PC-3 (cell line): ENCODE measurements around the gene SLC2A9. TPM values are rescaled to one million over a fixed set of nuclear protein-coding genes. Genes with fewer than 3 reads are reported as not detected.

ENCODE experiments used
- ATAC-seq: fragments of 200-7000 bp; cut with Tn5 transposase; 2 replicates; pipeline ENCODE4 v1.9.1; 2020; ENCODE audit warnings: mild to moderate bottlenecking, moderate library complexity
- BruUV-seq: library from RNA; stranded (reverse); fragments of 400-500 nt; replicated peaks from 2 replicates; lab custom pipeline; 2021; lab: Mats Ljungman, UMichigan
- CTCF ChIA-PET: fragments of 300-600 bp; sonication (Branson Sonifier 250); formaldehyde crosslinking; loops from one replicate; lab custom pipeline; 2022; ENCODE audit warnings: antibody characterized with exemption; lab: Charles Lee
- POLR2A ChIA-PET: fragments of 300-600 bp; sonication (Branson Sonifier 250); formaldehyde crosslinking; loops from one replicate; lab custom pipeline; 2022; ENCODE audit warnings: antibody characterized with exemption; ENCODE audit not compliant: unreplicated experiment; lab: Charles Lee
- DNase-seq: peaks from one replicate; pipeline ENCODE4 v3.0.0-alpha.2; 2015
- H2AFZ ChIP-seq: fragments of 300-600 bp; sonication (generic); 2 replicates; pipeline ENCODE4 v1.6.0; 2016; ENCODE audit warnings: antibody characterized with exemption, low read length
- H3F3A ChIP-seq: fragments of 300-600 bp; sonication (generic); one replicate; pipeline ENCODE4 v1.6.0; 2017; ENCODE audit warnings: antibody characterized with exemption, low read length, control low read depth, mild to moderate bottlenecking; ENCODE audit not compliant: unreplicated experiment
- H3K27ac ChIP-seq: fragments of 300-600 bp; sonication (generic); 2 replicates; pipeline ENCODE4 v1.5.1; 2016; ENCODE audit warnings: mild to moderate bottlenecking, low read length
- H3K27me3 ChIP-seq: fragments of 300-600 bp; sonication (generic); 2 replicates; pipeline ENCODE4 v1.6.1; 2016; ENCODE audit warnings: low read length, mixed read lengths
- H3K36me3 ChIP-seq: fragments of 300-600 bp; sonication (generic); 2 replicates; pipeline ENCODE4 v1.6.1; 2016; ENCODE audit warnings: low read depth, mixed run types, low read length, mixed read lengths
- H3K4me1 ChIP-seq: fragments of 300-600 bp; sonication (generic); 2 replicates; pipeline ENCODE4 v1.5.1; 2016; ENCODE audit warnings: low read length; ENCODE audit not compliant: insufficient read depth
- H3K4me2 ChIP-seq: fragments of 300-600 bp; sonication (generic); 2 replicates; pipeline ENCODE4 v1.6.0; 2016; ENCODE audit warnings: low read length
- H3K4me3 ChIP-seq: fragments of 300-600 bp; sonication (generic); 2 replicates; pipeline ENCODE4 v1.5.1; 2016; ENCODE audit warnings: mild to moderate bottlenecking, low read length, mixed read lengths
- H3K79me2 ChIP-seq: fragments of 300-600 bp; sonication (generic); 2 replicates; pipeline ENCODE4 v1.6.1; 2017; ENCODE audit warnings: low read length, mixed read lengths
- H3K9ac ChIP-seq: fragments of 300-600 bp; sonication (generic); 2 replicates; pipeline ENCODE4 v1.6.0; 2016; ENCODE audit warnings: mild to moderate bottlenecking, low read length
- H3K9me2 ChIP-seq: fragments of 300-600 bp; sonication (generic); replicated peaks from 2 replicates; pipeline ENCODE4 v1.6.1; 2016; ENCODE audit warnings: mixed run types, low read length, mixed read lengths
- H3K9me3 ChIP-seq: fragments of 300-600 bp; sonication (generic); 2 replicates; pipeline ENCODE4 v1.6.1; 2016; ENCODE audit warnings: low read length, mixed read lengths
- H4K20me1 ChIP-seq: fragments of 300-600 bp; sonication (generic); 2 replicates; pipeline ENCODE4 v1.6.1; 2016; ENCODE audit warnings: low read length, mixed read lengths
- CTCF ChIP-seq: fragments of 300-600 bp; sonication (generic); conservative IDR thresholded peaks from 2 replicates; pipeline ENCODE4 v1.5.1; 2017; ENCODE audit warnings: antibody characterized with exemption, low read depth, mild to moderate bottlenecking, low read length
- EZH2 ChIP-seq: fragments of 300-600 bp; sonication (generic); IDR thresholded peaks from one replicate; pipeline ENCODE4 v1.6.1; 2017; ENCODE audit warnings: antibody characterized with exemption, mild to moderate bottlenecking, low read length; ENCODE audit not compliant: unreplicated experiment
- EZH2phosphoT487 ChIP-seq: fragments of 300-600 bp; sonication (generic); IDR thresholded peaks from 2 replicates; pipeline ENCODE4 v1.6.1; 2018; ENCODE audit warnings: mild to moderate bottlenecking, antibody characterized with exemption, low read length, borderline replicate concordance
- intact Hi-C: fragments of 100-400 bp; cut with micrococcal nuclease; formaldehyde crosslinking; loops from 2 replicates; pipeline ENCODE4 v1.9.0; 2023
- total RNA-seq: library from RNA; depleted of rRNA; stranded (reverse); fragments of >200 nt; gene quantifications from 2 replicates; pipeline ENCODE4 v1.2.3, GENCODE V29; 2014

The SLC2A9 gene
- total RNA-seq, 1 experiment from 2014 or later, result 0.11 TPM

GRCh38 chr4:9825049-9825448 lies 196.2 kb downstream of the SLC2A9 start:
- H3F3A ChIP-seq, result no peaks in the 10 kb centered on the region
- H3K27ac ChIP-seq, result no peak overlapping the region
- no peaks in the 10 kb centered on the region for H3K9me3 ChIP-seq
- H3K36me3 ChIP-seq, result no peaks in the 10 kb centered on the region
- H3K79me2 ChIP-seq, result no peaks in the 10 kb centered on the region
- no peaks in the 10 kb centered on the region for H4K20me1 ChIP-seq
- DNase-seq (no peak), ATAC-seq (no peak)
- ChIA-PET POLR2A (no interaction called here), CTCF (no interaction called here)
- no peak overlapping the region for H3K9ac ChIP-seq
- no TSS peak for BruUV-seq
- TF ChIP-seq CTCF (no peak), EZH2phosphoT487 (no peak), EZH2 (no peak)
- no peaks in the 10 kb centered on the region for H3K4me1 ChIP-seq
- no peaks in the 10 kb centered on the region for H3K9me2 ChIP-seq
- H3K4me3 ChIP-seq, result no peak overlapping the region
- H3K27me3 ChIP-seq, result peaks cover 17% of the 10 kb centered on the region; the same call in 1 of the 2 replicates
- H3K4me2 ChIP-seq, result no peak overlapping the region
- no peak overlapping the region for H2AFZ ChIP-seq
- intact Hi-C loops, result no loop called here

DNA sequence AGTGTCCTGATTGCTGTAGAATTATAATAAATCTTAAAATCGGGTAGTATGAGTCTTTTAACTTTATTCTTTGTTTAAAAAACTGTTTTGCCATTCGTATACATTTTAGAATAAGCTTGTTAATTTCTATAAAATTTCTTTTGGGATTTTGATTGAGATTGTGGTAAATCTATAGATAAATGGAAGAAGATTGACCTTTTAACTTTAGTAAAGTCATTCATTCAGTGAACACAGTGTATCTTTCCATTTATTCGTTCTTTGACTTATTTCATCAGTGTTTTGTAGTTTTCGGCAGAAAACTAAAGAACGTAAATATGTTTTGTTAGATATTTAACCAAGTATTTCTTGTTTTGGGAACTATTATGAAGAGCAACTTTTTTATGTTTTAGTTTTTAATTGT lies 201.0 kb downstream of the SLC2A9 start:
- BruUV-seq, result no TSS peak
- intact Hi-C loops, result no loop called here
- TF ChIP-seq EZH2, result no peak
- TF ChIP-seq CTCF, result no peak
- TF ChIP-seq EZH2phosphoT487, result no peak
- ChIA-PET CTCF (no interaction called here), POLR2A (no interaction called here)
- H4K20me1 ChIP-seq, result no peaks in the 10 kb centered on the region
- H3K4me2 ChIP-seq, result no peak overlapping the region
- no peaks in the 10 kb centered on the region for H3F3A ChIP-seq
- DNase-seq (no peak), ATAC-seq (no peak)
- H3K36me3 ChIP-seq, result no peaks in the 10 kb centered on the region
- H3K9ac ChIP-seq, result no peak overlapping the region
- H3K27ac ChIP-seq, result no peak overlapping the region
- no peak overlapping the region for H2AFZ ChIP-seq
- H3K9me3 ChIP-seq, result no peaks in the 10 kb centered on the region
- no peaks in the 10 kb centered on the region for H3K4me1 ChIP-seq
- no peaks in the 10 kb centered on the region for H3K79me2 ChIP-seq
- no peaks in the 10 kb centered on the region for H3K9me2 ChIP-seq
- peaks cover 18% of the 10 kb centered on the region; the same call in 1 of the 2 replicates for H3K27me3 ChIP-seq
- H3K4me3 ChIP-seq, result no peak overlapping the region

DNA sequence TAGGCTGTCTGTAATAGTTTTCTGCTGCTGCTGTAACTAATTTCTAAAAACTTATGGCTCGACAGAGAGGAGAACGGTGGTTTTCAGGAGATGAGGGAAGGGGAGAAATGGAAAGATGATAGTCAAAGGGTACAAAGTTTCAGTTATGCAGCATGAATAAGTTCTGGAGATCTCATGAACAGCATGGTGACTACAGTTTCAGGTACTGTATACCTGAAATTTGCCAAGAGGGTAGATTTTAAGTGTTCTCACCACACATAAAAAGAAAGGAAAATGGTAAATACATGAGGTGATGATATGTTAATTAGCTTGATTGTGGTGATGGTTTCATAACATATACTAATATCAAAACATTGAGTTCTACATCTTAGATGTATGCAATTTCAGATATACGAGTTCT lies 205.0 kb downstream of the SLC2A9 start:
- TF ChIP-seq EZH2phosphoT487 (no peak), EZH2 (no peak), CTCF (no peak)
- BruUV-seq, result no TSS peak
- Histone ChIP-seq H3K27ac (no peak overlapping the region), H3F3A (no peaks in the 10 kb centered on the region), H3K4me3 (no peak overlapping the region), H3K9me2 (no peaks in the 10 kb centered on the region), H3K79me2 (no peaks in the 10 kb centered on the region), H4K20me1 (no peaks in the 10 kb centered on the region), H3K36me3 (no peaks in the 10 kb centered on the region), H3K9me3 (no peaks in the 10 kb centered on the region), H3K4me2 (no peak overlapping the region), H3K27me3 (peaks cover 13% of the 10 kb centered on the region; the same call in 1 of the 2 replicates), H3K9ac (no peak overlapping the region), H2AFZ (no peak overlapping the region), H3K4me1 (no peaks in the 10 kb centered on the region)
- ChIA-PET CTCF (no interaction called here), POLR2A (no interaction called here)
- intact Hi-C loops, result no loop called here
- no peak for ATAC-seq
- DNase-seq, result no peak
